A673 (cell line): ENCODE measurements around the gene TEPSIN. TPM values are rescaled to one million over a fixed set of nuclear protein-coding genes. Genes with fewer than 3 reads are reported as not detected.

Experiments
- BruUV-seq: library from RNA; stranded (reverse); fragments of 400-500 nt; replicated peaks from 2 replicates; lab custom pipeline; 2021; lab: Mats Ljungman, UMichigan
- CTCF ChIA-PET: fragments of 300-600 bp; sonication (Branson Sonifier 250); formaldehyde crosslinking; loops from one replicate; lab custom pipeline; 2022; ENCODE audit warnings: antibody characterized with exemption; lab: Charles Lee
- POLR2A ChIA-PET: fragments of 300-600 bp; sonication (Branson Sonifier 250); formaldehyde crosslinking; loops from one replicate; lab custom pipeline; 2022; ENCODE audit warnings: antibody characterized with exemption; ENCODE audit not compliant: low non-redundant PET; lab: Charles Lee
- DNase-seq: peaks from one replicate; pipeline ENCODE4 v3.0.0-alpha.2; 2015; ENCODE audit warnings: low spot score
- H3K27ac ChIP-seq: fragments of 200-600 bp; sonication (generic); 2 replicates; pipeline ENCODE4 v1.5.1; 2016; ENCODE audit warnings: mixed run types, low read depth, mild to moderate bottlenecking, mixed read lengths, antibody characterized with exemption, low read length; ENCODE audit not compliant: poor library complexity, severe bottlenecking
- H3K27me3 ChIP-seq: fragments of 200-600 bp; sonication (generic); replicated peaks from 2 replicates; pipeline ENCODE4 v1.6.1; 2017; ENCODE audit warnings: mixed run types, low read depth, mild to moderate bottlenecking, mixed read lengths, antibody characterized with exemption, low read length; ENCODE audit not compliant: insufficient read depth, poor library complexity
- H3K36me3 ChIP-seq: fragments of 200-600 bp; sonication (generic); 2 replicates; pipeline ENCODE4 v1.6.1; 2016; ENCODE audit warnings: mixed run types, mild to moderate bottlenecking, mixed read lengths, antibody characterized with exemption, low read length; ENCODE audit not compliant: insufficient read depth, poor library complexity, severe bottlenecking
- H3K4me1 ChIP-seq: fragments of 200-600 bp; sonication (generic); 2 replicates; pipeline ENCODE4 v1.6.1; 2017; ENCODE audit warnings: mixed run types, mild to moderate bottlenecking, mixed read lengths, antibody characterized with exemption, low read length; ENCODE audit not compliant: insufficient read depth, poor library complexity, severe bottlenecking
- H3K4me3 ChIP-seq: fragments of 200-600 bp; sonication (generic); 2 replicates; pipeline ENCODE4 v1.5.1; 2016; ENCODE audit warnings: low read depth, mixed run types, mild to moderate bottlenecking, mixed read lengths, low read length; ENCODE audit not compliant: poor library complexity, severe bottlenecking
- H3K9me3 ChIP-seq: fragments of 200-600 bp; sonication (generic); 2 replicates; pipeline ENCODE4 v1.6.1; 2016; ENCODE audit warnings: mixed run types, low read depth, mild to moderate bottlenecking, mixed read lengths, antibody characterized with exemption, low read length; ENCODE audit not compliant: poor library complexity, severe bottlenecking
- CTCF ChIP-seq: fragments of 300-800, 200-600 bp; sonication (generic); conservative IDR thresholded peaks from 2 replicates; pipeline ENCODE4 v1.5.1; 2017; ENCODE audit warnings: low read depth, mild to moderate bottlenecking, antibody characterized with exemption, low read length, moderate library complexity, mixed read lengths
- EZH2 ChIP-seq: fragments of 200-600 bp; sonication (generic); IDR thresholded peaks from 2 replicates; pipeline ENCODE4 v1.6.1; 2017; ENCODE audit warnings: borderline replicate concordance, low read depth, mild to moderate bottlenecking, mixed read lengths, antibody characterized with exemption, low read length; ENCODE audit not compliant: poor library complexity, severe bottlenecking
- intact Hi-C: fragments of 100-400 bp; cut with micrococcal nuclease; formaldehyde crosslinking; loops from one replicate; pipeline ENCODE4 v1.10.0; 2022; ENCODE audit not compliant: unreplicated experiment
- total RNA-seq: library from RNA; stranded (reverse); gene quantifications from 2 replicates; pipeline ENCODE4 v1.2.3, GENCODE V29; 2021

TEPSIN gene
- total RNA-seq, 1 experiment from 2014 or later = 36.1 TPM

GRCh38 chr17:81261096-81261495, 22.2 kb upstream of the TEPSIN start:
- Histone ChIP-seq H3K27me3 (no peaks in the 10 kb centered on the region), H3K27ac (no peak overlapping the region), H3K4me3 (no peak overlapping the region), H3K4me1 (no peaks in the 10 kb centered on the region), H3K9me3 (no peaks in the 10 kb centered on the region), H3K36me3 (peaks cover 10% of the 10 kb centered on the region)
- ChIA-PET CTCF (no interaction called here), POLR2A (no interaction called here)
- no peak for DNase-seq
- BruUV-seq = no TSS peak
- intact Hi-C loops = no loop called here
- no peak for TF ChIP-seq CTCF
- TF ChIP-seq EZH2 = no peak

GRCh38 chr17:81260641-81261040, 21.8 kb upstream of the TEPSIN start:
- Histone ChIP-seq H3K4me1 (peaks cover 4% of the 10 kb centered on the region), H3K27ac (no peak overlapping the region), H3K36me3 (peaks cover 10% of the 10 kb centered on the region), H3K9me3 (no peaks in the 10 kb centered on the region), H3K4me3 (no peak overlapping the region), H3K27me3 (no peaks in the 10 kb centered on the region)
- ChIA-PET POLR2A (no interaction called here), CTCF (no interaction called here)
- DNase-seq = no peak
- intact Hi-C loops = no loop called here
- no peak for TF ChIP-seq EZH2
- TF ChIP-seq CTCF = no peak
- BruUV-seq = no TSS peak

DNA sequence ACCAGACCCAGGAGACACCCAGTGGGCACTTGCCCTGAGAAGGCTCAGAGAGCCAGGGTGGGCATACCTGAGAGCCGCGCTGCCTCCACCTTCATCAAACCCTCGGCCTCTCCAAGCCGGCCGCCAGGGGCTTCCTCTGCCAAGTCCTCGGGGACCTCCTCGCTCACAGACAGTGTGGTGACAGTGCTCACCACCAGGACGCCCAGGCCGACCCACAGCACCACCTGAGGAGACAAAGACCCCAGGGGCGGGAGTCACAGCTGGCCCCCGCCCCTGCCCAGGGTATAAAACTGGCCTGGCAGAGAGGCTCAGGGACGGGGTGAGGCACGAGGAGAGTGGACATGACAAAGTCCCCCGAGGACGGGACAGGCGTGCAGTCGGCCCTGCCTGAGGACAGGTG, 21.3 kb upstream of the TEPSIN start:
- Histone ChIP-seq H3K27me3 (no peaks in the 10 kb centered on the region), H3K9me3 (no peaks in the 10 kb centered on the region), H3K4me1 (peaks cover 9% of the 10 kb centered on the region), H3K4me3 (no peak overlapping the region), H3K27ac (no peak overlapping the region), H3K36me3 (peaks cover 10% of the 10 kb centered on the region)
- intact Hi-C loops = no loop called here
- ChIA-PET CTCF (no interaction called here), POLR2A (no interaction called here)
- no peak for DNase-seq
- no TSS peak for BruUV-seq
- TF ChIP-seq EZH2 (no peak), CTCF (no peak)
